K562 (cell line): ENCODE data around the gene MFN1. TPM values are rescaled to one million over a fixed set of nuclear protein-coding genes. Genes with fewer than 3 reads are reported as not detected.

ENCODE experiments used
- KLF6 ChIP-seq: fragments of 250-450 bp; sonication (Bioruptor Pico); IDR thresholded peaks from 2 replicates; pipeline ENCODE4 v1.4.0; 2020; ENCODE audit warnings: mild to moderate bottlenecking, moderate library complexity, borderline replicate concordance
- PRDM10 ChIP-seq: fragments of 450-650 bp; IDR thresholded peaks from 2 replicates; pipeline ENCODE4 v1.6.1; 2018; ENCODE audit not compliant: partially characterized antibody
- ZNF518B ChIP-seq: fragments of 250-450 bp; sonication (Bioruptor Pico); IDR thresholded peaks from 2 replicates; pipeline ENCODE4 v1.5.0; 2021; ENCODE audit warnings: mild to moderate bottlenecking, moderate library complexity
- ZNF592 ChIP-seq: fragments of 450-650 bp; IDR thresholded peaks from 2 replicates; pipeline ENCODE4 v1.6.1; 2017; ENCODE audit warnings: antibody characterized with exemption, mild to moderate bottlenecking
- ZNF644 ChIP-seq: fragments of 200-800 bp; sonication (Bioruptor generic); IDR thresholded peaks from 2 replicates; pipeline ENCODE4 v1.6.1; 2016; ENCODE audit warnings: low read depth, missing genetic modification characterization, missing compliant biosample characterization
- polyA plus RNA-seq, 8 experiments: library from polyadenylated mRNA; depleted of rRNA in 4 of 8; stranded (reverse) in 5 of 8; unstranded in 3 of 8; fragments of >200 nt; fragmentation: Nextera tagmentation in 2 of 8; fragmentation: Illumina TruSeq in 1 of 8; extraction: Ambion mirVana in 2 of 8; extraction: Trizol in 1 of 8; gene quantifications; 2 replicates each; pipeline versions ENCODE4 v1.2.1 to v1.2.3, GENCODE V29; 2011 to 2014; ENCODE audit warnings: inconsistent platforms in 1 of 8, missing spikeins in 1 of 8
- total RNA-seq, 7 experiments: library from RNA; depleted of rRNA in 6 of 7; stranded (reverse); fragments of >200 nt in 6 of 7; fragmentation: Illumina TruSeq in 2 of 7; extraction: Trizol in 2 of 7; gene quantifications; 2 replicates each; pipeline versions ENCODE4 v1.2.1 to v1.2.3, GENCODE V29; 2011 to 2021; ENCODE audit warnings: low replicate concordance in 1 of 7

MFN1 gene
- total and polyA plus RNA-seq, 9 of the 15 experiments (the other 6 are each of a cell fraction or from before 2014, with no cell fraction given) = 10.5 to 42.7 (median 22.6) TPM

GRCh38 chr3:179321668-179322285 lies 25.7 kb upstream of the MFN1 start (continued):
- TF ChIP-seq PRDM10 (peak; percentile 7), KLF6 (CRISPR knock-in tag) (no peak), ZNF592 (0 out of 2 replicates have a peak, but pooled peaks have one; percentile 14), ZNF644 (tag) (no peak), ZNF518B (CRISPR knock-in tag) (no peak)
